HG03095 (cell line): ENCODE measurements around the gene ATP2B3.

Experiments used
- ATAC-seq: cut with Tn5 transposase; IDR thresholded peaks from one replicate; pipeline ENCODE4 v1.9.1; 2021; ENCODE audit warnings: moderate library complexity; ENCODE audit not compliant: unreplicated experiment

Gene ATP2B3

GRCh38 chrX:153564047-153564606 is 46.7 kb downstream of the ATP2B3 start:
- ATAC-seq = no peak

DNA sequence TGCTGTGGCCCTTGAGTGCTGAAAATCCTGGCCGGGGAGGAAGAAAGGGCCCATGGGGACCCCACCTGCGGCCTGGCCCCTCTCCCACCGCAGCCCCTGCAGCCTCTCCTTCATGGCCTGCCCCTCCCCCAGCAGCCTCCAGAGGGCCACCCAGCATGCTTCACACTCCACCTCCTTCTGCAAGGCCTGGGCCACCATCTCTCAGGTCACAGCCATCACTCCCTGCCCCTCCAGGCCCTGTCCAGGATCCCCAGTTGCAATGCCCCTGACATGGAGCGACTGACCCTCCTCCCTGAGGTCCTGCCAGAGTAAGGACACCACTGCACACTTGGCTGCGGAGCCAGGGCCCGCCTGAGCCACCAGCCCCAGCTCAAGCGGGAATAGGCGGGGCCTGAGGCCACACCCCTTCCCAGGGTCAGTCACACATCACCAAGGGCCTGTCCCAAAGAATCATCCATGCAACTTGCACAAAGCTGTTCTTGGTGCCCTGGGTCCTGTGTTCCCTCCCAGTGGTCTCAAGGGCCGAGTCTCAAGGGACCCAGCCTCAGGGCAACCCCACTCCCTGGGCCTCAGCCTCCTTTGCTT is 48.6 kb downstream of the ATP2B3 start:
- ATAC-seq = no peak

DNA sequence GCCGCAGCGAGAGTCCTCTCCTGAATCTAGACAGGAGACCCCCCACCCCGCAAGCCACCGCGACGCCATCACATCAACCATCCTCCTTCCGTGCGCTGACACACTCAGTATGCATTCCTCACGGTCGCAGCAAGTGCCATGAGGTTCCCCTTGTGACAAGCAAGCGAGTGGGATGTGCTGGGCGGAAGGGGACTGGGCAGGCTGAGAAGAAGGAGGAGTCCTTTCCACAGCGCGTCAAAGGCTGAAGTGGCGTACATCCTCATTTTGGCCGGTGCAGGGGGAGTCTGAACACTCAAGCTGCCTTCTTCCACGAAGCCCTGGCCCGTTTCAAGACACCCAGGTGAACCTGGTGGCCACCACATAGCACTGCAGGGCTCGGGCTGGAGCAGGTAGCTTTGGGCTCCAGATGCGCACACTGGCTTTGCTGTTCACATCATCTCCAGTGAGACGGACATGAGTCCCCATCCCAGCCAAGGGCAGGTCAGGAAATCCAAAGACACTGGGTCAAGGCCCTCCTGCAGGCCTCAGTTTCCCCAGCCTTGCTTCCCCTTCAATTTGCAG is 51.1 kb downstream of the ATP2B3 start:
- ATAC-seq = no peak

DNA sequence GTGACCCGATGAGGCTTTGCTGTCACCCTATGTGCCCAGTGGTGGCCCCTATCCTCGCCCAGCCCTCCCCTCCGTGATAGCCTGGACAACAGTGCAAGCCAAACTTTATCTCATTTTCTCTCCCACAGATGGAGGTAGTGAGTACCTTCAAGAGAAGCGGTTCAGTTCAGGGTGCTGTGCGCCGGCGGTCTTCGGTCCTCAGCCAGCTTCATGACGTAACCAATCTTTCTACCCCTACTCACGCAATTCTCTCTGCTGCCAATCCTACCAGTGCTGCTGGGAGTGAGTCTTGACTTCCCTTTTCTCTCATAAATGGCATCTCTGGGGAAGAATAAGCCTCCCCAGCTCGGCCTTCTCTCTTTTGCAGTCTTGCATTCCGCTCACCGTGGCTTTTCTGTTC is 52.0 kb downstream of the ATP2B3 start:
- ATAC-seq = no peak

DNA sequence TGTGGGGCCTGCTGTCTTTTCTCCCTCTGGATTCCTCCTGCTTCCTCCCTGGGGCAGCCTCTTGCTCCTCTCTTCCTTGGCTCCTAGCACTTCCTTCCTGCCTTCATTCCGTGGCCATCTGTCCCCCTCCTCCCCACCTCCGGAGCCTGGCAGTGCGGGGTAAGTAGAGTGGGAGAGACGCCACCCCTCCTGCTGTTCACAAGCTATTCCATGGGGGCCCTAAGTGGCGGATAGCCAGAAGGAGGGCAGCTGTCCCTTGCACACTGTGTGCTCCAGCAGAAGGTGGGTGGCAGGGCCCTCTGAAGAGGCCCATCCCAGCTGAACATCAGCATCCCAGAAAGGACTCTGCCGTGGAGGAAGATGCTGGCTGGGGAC is 54.1 kb downstream of the ATP2B3 start:
- ATAC-seq = no peak

- ATAC-seq = no peak
Observed at GRCh38 chrX:153572601-153573000, 55.2 kb downstream of the ATP2B3 start.

DNA sequence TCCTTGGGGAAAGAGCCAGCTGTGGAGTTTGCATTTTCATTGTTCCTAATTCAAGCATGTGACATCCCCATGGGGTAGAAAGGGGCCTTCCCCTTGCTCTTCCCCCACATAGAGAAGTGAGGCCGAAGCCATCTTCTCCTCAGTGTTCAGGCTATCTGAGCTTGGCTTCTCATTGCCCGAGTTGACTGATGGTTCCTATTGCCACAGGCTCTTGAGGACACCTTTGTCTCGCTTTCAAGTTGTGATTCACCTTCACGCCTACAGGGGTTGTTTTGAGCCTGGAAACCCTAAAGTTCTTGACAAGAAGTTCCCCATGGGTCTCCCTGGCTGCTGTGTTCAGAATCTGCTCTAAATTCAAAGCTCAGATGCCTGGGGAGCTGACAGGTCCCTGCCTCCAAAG is 56.5 kb downstream of the ATP2B3 start:
- ATAC-seq = no peak

- ATAC-seq = no peak
Observed at GRCh38 chrX:153576239-153576870, 58.9 kb downstream of the ATP2B3 start.

DNA sequence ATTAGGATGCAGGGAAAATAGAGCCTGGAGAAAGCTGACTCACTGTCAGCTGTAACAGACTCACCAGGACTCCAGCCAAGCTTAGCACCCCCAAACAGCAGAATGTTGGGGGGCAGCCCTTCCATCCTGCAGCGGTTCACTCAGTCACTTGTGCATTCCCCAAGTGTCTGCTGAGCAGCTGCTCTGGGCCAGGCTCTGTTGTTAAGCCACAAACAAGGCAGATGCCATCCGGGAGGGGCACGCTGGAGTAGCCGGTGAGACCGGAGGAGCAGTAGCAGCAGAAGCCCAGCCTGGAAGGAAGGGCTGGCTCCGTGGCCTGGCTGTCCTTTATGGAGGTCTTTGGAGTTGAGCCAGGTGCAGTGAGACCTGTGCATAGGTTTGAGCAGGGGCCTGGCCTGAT is 59.5 kb downstream of the ATP2B3 start:
- no peak for ATAC-seq

DNA sequence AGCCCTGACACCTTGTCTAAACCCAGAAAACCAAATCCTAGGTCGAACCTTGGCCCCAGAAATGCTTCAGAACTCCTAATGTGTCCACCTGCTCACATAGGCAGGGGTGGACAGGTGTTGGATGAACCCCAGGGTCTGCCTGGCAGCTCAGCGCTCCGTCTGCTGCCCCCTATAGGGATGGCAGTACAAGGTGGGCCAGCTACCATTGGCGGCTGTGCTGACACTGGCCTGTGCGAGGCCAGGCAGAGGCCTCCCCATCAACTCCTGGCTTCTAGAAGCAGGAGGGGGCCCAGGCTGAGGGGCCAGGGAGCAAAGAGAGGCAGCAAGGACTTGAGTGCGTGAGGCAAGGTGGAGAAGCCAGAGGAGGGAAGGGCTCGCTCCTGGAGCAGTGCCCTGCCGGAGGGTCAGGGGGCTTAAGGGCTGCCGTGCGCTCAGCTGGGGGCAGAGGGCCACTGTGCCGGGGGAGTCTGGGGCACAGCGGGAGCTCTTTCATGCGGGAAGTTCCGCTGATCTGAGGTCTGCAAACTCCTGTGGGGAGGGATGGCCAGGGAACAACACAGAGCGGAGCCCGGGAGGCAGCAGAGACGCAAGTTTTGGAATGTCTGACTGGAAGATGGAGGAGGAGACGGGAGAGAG is 60.9 kb downstream of the ATP2B3 start:
- ATAC-seq = no peak

- ATAC-seq = no peak
Observed at GRCh38 chrX:153578889-153579288, 61.4 kb downstream of the ATP2B3 start.

- ATAC-seq = no peak
Observed at GRCh38 chrX:153580700-153581386, 63.4 kb downstream of the ATP2B3 start.

DNA sequence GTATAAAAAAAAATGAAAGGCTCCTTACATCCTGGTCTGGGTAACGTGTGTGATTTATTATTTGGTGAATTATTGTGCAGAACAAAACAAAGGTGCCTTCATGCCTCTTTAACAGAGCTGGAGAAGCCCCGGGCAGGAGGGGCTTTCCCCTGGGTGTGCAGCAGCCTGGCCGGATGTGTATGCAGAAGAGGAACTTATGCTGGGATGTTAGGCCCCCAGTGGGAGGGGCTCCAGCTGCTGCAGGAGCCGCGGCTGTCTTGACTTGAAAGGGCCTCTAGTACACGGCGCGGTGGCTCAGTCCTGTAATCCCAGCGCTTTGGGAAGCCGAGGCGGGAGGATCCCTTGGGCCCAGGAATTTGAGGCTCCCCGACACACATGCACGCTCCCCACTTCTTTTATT is 65.5 kb downstream of the ATP2B3 start:
- ATAC-seq = peak; percentile 100

- ATAC-seq = no peak
Observed at GRCh38 chrX:153583433-153583832, 66.0 kb downstream of the ATP2B3 start.

DNA sequence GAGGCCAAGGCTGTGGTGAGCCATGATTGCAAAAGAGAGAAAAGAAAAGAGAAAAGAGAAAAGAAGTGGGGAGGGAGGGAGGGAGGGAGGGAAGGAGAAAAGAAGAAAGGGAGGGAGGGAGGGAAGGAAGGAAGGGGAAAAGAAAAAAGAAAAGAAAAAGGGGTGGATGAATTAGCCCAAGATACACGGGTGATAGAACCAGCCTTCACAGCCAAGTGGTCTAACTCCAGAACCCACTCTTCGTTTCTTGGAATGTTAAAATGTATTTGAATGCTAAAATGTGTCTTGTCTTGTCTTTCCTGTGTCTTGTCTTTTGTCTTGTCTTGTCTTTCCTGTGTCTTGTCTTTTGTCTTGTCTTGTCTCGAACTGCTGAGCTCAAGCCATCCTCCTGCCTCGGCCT is 68.4 kb downstream of the ATP2B3 start:
- no peak for ATAC-seq

GRCh38 chrX:153587342-153587741 is 69.9 kb downstream of the ATP2B3 start:
- no peak for ATAC-seq

DNA sequence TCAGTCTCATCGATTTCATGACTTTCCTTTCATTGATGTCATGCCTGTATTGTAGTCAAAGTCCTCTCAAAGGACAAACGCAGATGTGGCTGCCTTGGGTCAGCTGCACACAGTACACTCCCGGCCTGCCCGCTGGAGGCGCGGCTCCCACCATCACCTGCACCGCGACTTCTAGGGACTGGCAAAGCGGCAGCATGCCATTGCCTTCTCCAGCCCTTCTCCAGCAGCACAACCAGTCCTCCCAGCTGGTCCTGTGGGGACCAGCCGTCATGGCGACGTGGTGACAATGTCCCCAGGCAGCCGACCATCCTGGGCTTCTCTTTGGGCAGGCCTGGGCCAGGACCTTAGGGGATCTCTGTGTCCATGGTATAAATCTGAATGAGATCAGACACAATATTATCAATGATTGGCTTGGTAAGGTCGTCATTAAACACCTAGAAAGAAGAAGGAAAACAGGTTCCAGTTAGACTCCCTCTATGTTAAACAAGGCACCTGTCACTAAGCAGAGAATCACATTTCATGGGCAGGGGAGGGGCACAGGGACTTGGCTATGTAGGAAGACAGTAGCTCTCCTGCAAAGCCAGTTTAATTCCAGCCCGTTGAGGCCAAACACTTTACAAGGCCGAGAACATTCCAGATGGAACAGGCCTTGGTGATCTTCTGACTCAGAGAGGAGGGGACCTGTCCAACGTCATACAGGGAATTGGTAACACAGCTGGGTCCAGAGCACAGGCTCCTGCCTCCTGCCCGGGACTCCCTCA is 70.8 kb downstream of the ATP2B3 start:
- no peak for ATAC-seq

GRCh38 chrX:153588782-153589446 is 71.5 kb downstream of the ATP2B3 start:
- ATAC-seq = no peak

DNA sequence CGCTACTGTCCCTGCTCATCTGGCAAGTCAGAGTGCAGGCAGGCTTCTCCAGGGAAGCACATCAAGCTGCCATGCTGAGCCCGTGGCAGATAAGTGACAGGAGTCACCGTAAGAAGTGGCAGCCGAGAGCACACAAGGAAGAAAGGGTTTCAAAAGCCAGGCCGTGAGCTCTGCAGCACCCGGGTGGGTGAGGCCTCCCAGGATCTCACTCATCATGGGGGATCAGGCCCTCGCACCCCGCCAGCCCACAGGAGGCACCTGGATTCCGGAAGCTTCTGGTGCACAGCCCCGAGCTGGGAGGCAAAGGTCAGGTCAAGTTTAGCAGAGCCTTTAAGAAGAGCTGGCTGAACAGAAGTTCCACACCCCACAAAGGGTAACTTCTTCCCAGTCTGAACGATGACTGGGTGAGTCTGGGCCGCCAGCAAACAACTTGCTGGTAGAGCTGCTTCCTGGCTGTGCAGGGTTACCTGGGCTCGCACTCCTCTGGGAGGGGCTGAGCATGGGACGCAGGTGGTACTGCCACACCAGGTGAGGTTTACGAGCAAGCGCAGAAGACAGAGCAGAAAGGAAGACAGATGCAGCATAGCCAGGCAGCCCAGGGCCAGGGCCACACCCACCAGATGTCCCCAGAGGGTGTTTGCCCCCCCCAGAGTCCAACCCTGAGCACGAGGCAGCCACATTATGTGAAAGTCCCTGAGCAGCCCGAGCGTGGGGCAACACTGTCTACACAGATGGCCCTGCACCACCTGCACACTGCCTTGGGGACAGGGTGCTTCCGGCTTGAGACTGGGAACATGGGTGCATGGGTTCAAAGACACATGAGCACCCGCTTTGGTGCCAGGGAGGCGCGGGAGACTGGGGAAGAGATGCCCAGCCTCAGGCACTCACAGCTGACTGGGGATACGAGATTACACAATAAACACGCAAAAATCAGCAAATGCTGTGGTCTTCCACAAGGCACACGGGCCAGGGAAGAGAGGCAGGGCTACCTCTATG is 73.8 kb downstream of the ATP2B3 start:
- ATAC-seq = no peak
